Upper lobe of left lung (tissue), 4 donors: ENCODE results near the gene CHAF1B.

Experiments used
- POLR2A ChIP-seq, 4 donors: fragments of 450-650 bp; IDR thresholded peaks; one replicate each; pipeline ENCODE4 v1.5.1; 2016 to 2017; ENCODE audit warnings: antibody characterized with exemption in 4 of 4, mild to moderate bottlenecking in 2 of 4
- TF ChIP-seq, protein P1 (sequence below), 6 experiments: fragments of 450-650 bp in 4 of 6; fragments of 200-600 bp in 2 of 6; sonication (generic) in 2 of 6; IDR thresholded peaks; one replicate each; pipeline ENCODE4 v1.5.1; 2016 to 2019; ENCODE audit warnings: antibody characterized with exemption in 6 of 6

DNA sequence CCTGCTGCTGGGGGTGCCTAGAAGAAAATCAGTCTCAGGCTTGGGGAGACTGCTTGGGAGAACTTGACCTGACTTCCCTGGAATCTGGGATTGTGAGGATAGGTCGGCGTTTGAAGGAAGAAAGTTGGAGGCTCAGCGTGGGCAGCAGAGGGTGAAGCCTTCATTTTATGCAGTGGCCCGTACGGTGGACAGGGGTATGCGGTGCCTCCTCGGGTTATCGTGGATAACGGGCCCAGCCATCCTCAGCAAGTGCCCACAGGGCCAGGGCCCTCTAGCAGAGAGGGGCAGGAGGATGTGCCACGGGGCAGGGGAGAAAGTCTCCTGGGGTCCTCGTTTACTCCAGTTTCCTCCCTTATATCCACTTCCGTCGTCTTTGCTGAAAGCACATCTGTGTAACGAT lies 34.0 kb downstream of the CHAF1B start:
- TF ChIP-seq POLR2A (IDR thresholded peaks at IDR 0.05), result no peak
- TF ChIP-seq, protein P1, sequence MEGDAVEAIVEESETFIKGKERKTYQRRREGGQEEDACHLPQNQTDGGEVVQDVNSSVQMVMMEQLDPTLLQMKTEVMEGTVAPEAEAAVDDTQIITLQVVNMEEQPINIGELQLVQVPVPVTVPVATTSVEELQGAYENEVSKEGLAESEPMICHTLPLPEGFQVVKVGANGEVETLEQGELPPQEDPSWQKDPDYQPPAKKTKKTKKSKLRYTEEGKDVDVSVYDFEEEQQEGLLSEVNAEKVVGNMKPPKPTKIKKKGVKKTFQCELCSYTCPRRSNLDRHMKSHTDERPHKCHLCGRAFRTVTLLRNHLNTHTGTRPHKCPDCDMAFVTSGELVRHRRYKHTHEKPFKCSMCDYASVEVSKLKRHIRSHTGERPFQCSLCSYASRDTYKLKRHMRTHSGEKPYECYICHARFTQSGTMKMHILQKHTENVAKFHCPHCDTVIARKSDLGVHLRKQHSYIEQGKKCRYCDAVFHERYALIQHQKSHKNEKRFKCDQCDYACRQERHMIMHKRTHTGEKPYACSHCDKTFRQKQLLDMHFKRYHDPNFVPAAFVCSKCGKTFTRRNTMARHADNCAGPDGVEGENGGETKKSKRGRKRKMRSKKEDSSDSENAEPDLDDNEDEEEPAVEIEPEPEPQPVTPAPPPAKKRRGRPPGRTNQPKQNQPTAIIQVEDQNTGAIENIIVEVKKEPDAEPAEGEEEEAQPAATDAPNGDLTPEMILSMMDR (IDR thresholded peaks at IDR 0.05), result no peak
